Uterus (tissue), 2 donors: ENCODE measurements around the gene C6orf89.

Experiments
- CTCF ChIP-seq, 4 experiments: fragments of 200-600 bp in 2 of 4; fragments of 450-650 bp in 2 of 4; sonication (generic) in 2 of 4; IDR thresholded peaks; one replicate each; pipeline ENCODE4 v1.5.1; 2016 to 2019; ENCODE audit warnings: antibody characterized with exemption in 4 of 4, mild to moderate bottlenecking in 2 of 4, moderate library complexity in 1 of 4
- POLR2A ChIP-seq, 2 donors: fragments of 450-650 bp; IDR thresholded peaks; one replicate each; pipeline ENCODE4 v1.6.1; 2016; ENCODE audit warnings: antibody characterized with exemption in 2 of 2, mild to moderate bottlenecking in 1 of 2, moderate library complexity in 1 of 2

- TF ChIP-seq CTCF (IDR thresholded peaks at IDR 0.05) (peak in 1 of 4 experiments; percentile 23), POLR2A (IDR thresholded peaks at IDR 0.05) (no peak)
Measured at GRCh38 chr6:36977470-36977941, 91.8 kb downstream of the C6orf89 start.
